PC-9 (cell line): ENCODE measurements around the gene COLGALT1. TPM values are rescaled to one million over a fixed set of nuclear protein-coding genes. Genes with fewer than 3 reads are reported as not detected.

Experiments used
- BruUV-seq: library from RNA; stranded (reverse); fragments of 400-500 nt; replicated peaks from 2 replicates; lab custom pipeline; 2021; lab: Mats Ljungman, UMichigan
- CTCF ChIA-PET: fragments of 300-600 bp; sonication (Branson Sonifier 250); formaldehyde crosslinking; loops from one replicate; lab custom pipeline; 2022; ENCODE audit warnings: antibody characterized with exemption; lab: Charles Lee
- POLR2A ChIA-PET: fragments of 300-600 bp; sonication (Branson Sonifier 250); formaldehyde crosslinking; loops from one replicate; lab custom pipeline; 2022; ENCODE audit warnings: antibody characterized with exemption; ENCODE audit not compliant: unreplicated experiment; lab: Charles Lee
- DNase-seq, 2 experiments: peaks; one replicate each; pipeline versions ENCODE4 v3.0.0 to v3.0.0-alpha.2; 2015 to 2022; ENCODE audit warnings: mixed read lengths in 1 of 2
- H2AFZ ChIP-seq: fragments of 200-600 bp; sonication (generic); 2 replicates; pipeline ENCODE4 v1.8.1; 2017; ENCODE audit warnings: antibody characterized with exemption
- H3F3A ChIP-seq: fragments of 200-600 bp; sonication (generic); 2 replicates; pipeline ENCODE4 v1.8.1; 2017; ENCODE audit warnings: antibody characterized with exemption, mild to moderate bottlenecking, low read depth; ENCODE audit not compliant: insufficient read depth
- H3K27ac ChIP-seq: fragments of 200-600 bp; sonication (generic); 2 replicates; pipeline ENCODE4 v1.6.1; 2016; ENCODE audit warnings: mixed run types
- H3K27me3 ChIP-seq: fragments of 200-600 bp; sonication (generic); 2 replicates; pipeline ENCODE4 v1.6.1; 2016; ENCODE audit warnings: low read depth, mixed run types; ENCODE audit not compliant: insufficient read depth
- H3K36me3 ChIP-seq: fragments of 200-600 bp; sonication (generic); 2 replicates; pipeline ENCODE4 v1.6.1; 2016; ENCODE audit warnings: low read depth, mixed run types
- H3K4me1 ChIP-seq: fragments of 200-600 bp; sonication (generic); replicated peaks from 2 replicates; pipeline ENCODE4 v1.6.1; 2016; ENCODE audit warnings: mixed run types; ENCODE audit not compliant: insufficient read depth
- H3K4me2 ChIP-seq: fragments of 200-600 bp; sonication (generic); 2 replicates; pipeline ENCODE4 v1.6.1; 2017; ENCODE audit warnings: mixed run types
- H3K4me3 ChIP-seq: fragments of 200-600 bp; sonication (generic); 2 replicates; pipeline ENCODE4 v1.6.1; 2016; ENCODE audit warnings: mixed run types
- H3K79me2 ChIP-seq: fragments of 200-600 bp; sonication (generic); 2 replicates; pipeline ENCODE4 v1.6.1; 2017; ENCODE audit warnings: low read depth, mixed run types
- H3K9me2 ChIP-seq: fragments of 200-600 bp; sonication (generic); 2 replicates; pipeline ENCODE4 v1.8.1; 2017; ENCODE audit warnings: mild to moderate bottlenecking; ENCODE audit not compliant: insufficient read depth
- H3K9me3 ChIP-seq: fragments of 200-600 bp; sonication (generic); 2 replicates; pipeline ENCODE4 v1.8.1; 2016; ENCODE audit warnings: low read depth; ENCODE audit not compliant: insufficient read depth
- H4K20me1 ChIP-seq: fragments of 200-600 bp; sonication (generic); 2 replicates; pipeline ENCODE4 v1.8.1; 2017; ENCODE audit not compliant: insufficient read depth
- CTCF ChIP-seq: fragments of 200-600 bp; sonication (generic); conservative IDR thresholded peaks from 2 replicates; pipeline ENCODE4 v1.6.1; 2017; ENCODE audit warnings: mixed run types, antibody characterized with exemption, mild to moderate bottlenecking, moderate library complexity
- EZH2 ChIP-seq: fragments of 200-600 bp; sonication (generic); IDR thresholded peaks from 2 replicates; pipeline ENCODE4 v1.8.0; 2017; ENCODE audit warnings: antibody characterized with exemption, low read depth
- intact Hi-C: fragments of 100-400 bp; cut with micrococcal nuclease; formaldehyde crosslinking; loops from one replicate; pipeline ENCODE4 v1.10.0; 2022; ENCODE audit not compliant: unreplicated experiment
- total RNA-seq: library from RNA; stranded (reverse); gene quantifications from 2 replicates; pipeline ENCODE4 v1.2.3, GENCODE V29; 2021

COLGALT1 gene
- total RNA-seq, 1 experiment from 2014 or later = 88.8 TPM

DNA sequence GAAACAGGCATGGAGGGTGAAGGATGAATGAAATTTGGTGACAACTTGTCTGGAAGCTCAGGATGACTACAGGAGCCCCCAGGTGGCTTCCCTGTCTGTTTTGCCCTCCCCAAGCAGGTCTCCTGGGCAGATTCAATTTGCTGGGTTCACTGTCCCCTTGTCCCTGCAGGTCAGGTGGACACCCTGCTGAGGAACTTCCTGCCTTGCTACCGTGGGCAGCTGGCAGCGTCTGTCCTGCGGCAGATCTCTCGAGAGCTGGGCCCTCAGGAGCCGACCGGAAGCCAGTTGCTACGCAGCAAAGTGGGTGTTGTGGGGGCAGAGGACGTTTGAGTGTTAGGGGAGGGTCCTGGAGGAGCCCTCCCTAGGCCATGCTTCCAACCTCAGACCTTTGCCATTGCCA lies 24.9 kb upstream of the COLGALT1 start:
- Histone ChIP-seq H3K4me1 (no peaks in the 10 kb centered on the region), H3K27me3 (no peaks in the 10 kb centered on the region), H3K79me2 (no peaks in the 10 kb centered on the region), H2AFZ (no peak overlapping the region), H3K4me2 (no peak overlapping the region), H3K9me3 (no peaks in the 10 kb centered on the region), H4K20me1 (no peaks in the 10 kb centered on the region), H3K4me3 (no peak overlapping the region), H3K27ac (no peak overlapping the region), H3K9me2 (no peaks in the 10 kb centered on the region), H3K36me3 (no peaks in the 10 kb centered on the region), H3F3A (peaks cover 13% of the 10 kb centered on the region)
- BruUV-seq = no TSS peak
- POLR2A ChIA-PET = interaction anchor here (0.6 kb wide), 2 partner anchors 18 to 184 kb away, joined by 5 to 12 read pairs; no protein-coding TSS in a partner anchor
- no peak for DNase-seq
- TF ChIP-seq CTCF (no peak), EZH2 (no peak)
- intact Hi-C loops = no loop called here
- CTCF ChIA-PET = interaction anchor here (0.6 to 1.3 kb wide), 3 partner anchors 9 to 236 kb away, joined by 3 read pairs; no protein-coding TSS in a partner anchor

DNA sequence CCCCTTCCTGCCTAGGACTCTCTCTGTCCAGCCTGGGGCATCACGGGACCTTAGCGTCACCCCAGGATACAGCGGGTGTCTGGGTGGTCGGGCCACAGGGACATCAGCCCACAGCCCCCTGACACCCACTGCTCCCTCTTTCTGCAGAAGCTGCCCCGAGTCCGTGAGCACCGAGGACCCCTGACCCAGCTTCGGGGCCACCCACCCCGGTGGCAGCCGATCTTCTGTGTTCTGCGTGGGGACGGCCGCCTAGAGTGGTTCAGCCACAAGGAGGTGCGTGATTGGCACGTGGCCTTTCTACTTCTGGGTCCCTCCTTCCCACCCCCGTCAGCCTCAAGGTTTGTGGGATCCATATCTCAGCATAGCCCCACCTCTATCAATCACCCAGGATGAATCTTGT lies 23.3 kb upstream of the COLGALT1 start:
- no peak overlapping the region for H3K27ac ChIP-seq
- DNase-seq = no peak
- H4K20me1 ChIP-seq = no peaks in the 10 kb centered on the region
- no peak overlapping the region for H3K4me3 ChIP-seq
- ChIA-PET POLR2A (no interaction called here), CTCF (no interaction called here)
- H3K79me2 ChIP-seq = no peaks in the 10 kb centered on the region
- BruUV-seq = no TSS peak
- no peak for TF ChIP-seq EZH2
- TF ChIP-seq CTCF = no peak
- H3K9me3 ChIP-seq = no peaks in the 10 kb centered on the region
- H3K9me2 ChIP-seq = no peaks in the 10 kb centered on the region
- intact Hi-C loops = no loop called here
- no peaks in the 10 kb centered on the region for H3K36me3 ChIP-seq
- H3F3A ChIP-seq = peaks cover 17% of the 10 kb centered on the region
- H3K27me3 ChIP-seq = no peaks in the 10 kb centered on the region
- H3K4me2 ChIP-seq = no peak overlapping the region
- H3K4me1 ChIP-seq = no peaks in the 10 kb centered on the region; the same call in 1 of the 2 replicates
- no peak overlapping the region for H2AFZ ChIP-seq

- H3K4me1 ChIP-seq = no peaks in the 10 kb centered on the region; the same call in 1 of the 2 replicates
- no peak overlapping the region for H2AFZ ChIP-seq
- TF ChIP-seq CTCF (no peak), EZH2 (no peak)
- intact Hi-C loops = no loop called here
- BruUV-seq = no TSS peak
- peaks cover 3% of the 10 kb centered on the region; the same call in 1 of the 2 replicates for H3K27me3 ChIP-seq
- H3K27ac ChIP-seq = no peak overlapping the region
- H3F3A ChIP-seq = peaks cover 17% of the 10 kb centered on the region
- no peak for DNase-seq
- H3K79me2 ChIP-seq = no peaks in the 10 kb centered on the region
- no peak overlapping the region for H3K4me3 ChIP-seq
- no peak overlapping the region for H3K4me2 ChIP-seq
- POLR2A ChIA-PET = no interaction called here
- CTCF ChIA-PET = no interaction called here
- H3K9me2 ChIP-seq = no peaks in the 10 kb centered on the region
- no peaks in the 10 kb centered on the region for H4K20me1 ChIP-seq
- H3K9me3 ChIP-seq = no peaks in the 10 kb centered on the region
- H3K36me3 ChIP-seq = no peaks in the 10 kb centered on the region
Observed at GRCh38 chr19:17532557-17532956, 22.9 kb upstream of the COLGALT1 start.
